ENCODE results near the gene IL22RA1. TPM values are rescaled to one million over a fixed set of nuclear protein-coding genes. Genes with fewer than 3 reads are reported as not detected.

Gene IL22RA1
- polyA plus RNA-seq, 3 donors, result 3.5 to 5.1 (median 4.0) TPM

DNA sequence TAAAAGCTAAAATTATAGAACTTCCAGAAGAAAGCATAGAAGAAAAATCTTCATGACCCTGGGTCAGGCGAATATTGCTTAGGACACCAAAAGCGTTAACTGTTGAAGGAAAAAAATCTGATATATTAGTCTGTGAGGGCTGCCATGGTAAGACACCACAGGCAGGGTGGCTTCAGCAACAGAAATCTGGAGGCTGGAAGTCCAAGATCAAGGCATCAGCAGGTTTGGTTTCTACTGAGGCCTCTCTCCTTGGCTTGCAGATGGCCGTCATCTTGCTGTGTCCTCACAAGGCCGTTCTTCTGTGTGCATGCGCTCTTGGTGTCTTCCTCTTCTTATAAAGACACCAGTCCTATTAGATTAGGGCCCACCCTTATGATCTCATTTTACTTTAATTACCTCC lies 29.7 kb upstream of the IL22RA1 start:
- DNase-seq (ENCODE audit: extremely low read depth in 1 of 11, low read depth in 9 of 11, low spot score in 4 of 11), result no peak

DNA sequence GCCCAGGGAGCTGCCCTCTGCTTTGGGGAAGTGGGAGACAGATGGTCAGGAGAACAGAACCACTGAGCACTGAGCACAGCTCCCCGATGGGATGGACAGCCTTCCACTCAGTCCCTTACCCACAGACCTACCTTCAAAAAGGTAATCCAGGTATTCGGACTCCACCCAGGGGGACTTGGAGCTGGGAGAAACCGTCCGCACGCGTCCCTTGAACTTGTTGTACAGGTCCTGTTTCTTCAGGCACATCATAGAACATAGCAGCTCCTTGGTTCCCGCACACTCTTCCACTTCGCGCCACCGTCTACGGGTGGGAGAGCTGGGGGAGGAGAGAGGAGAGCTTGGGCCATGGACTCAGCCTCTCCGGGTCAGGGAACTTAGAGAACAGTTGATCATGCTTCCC lies 26.3 kb upstream of the IL22RA1 start:
- no peak for DNase-seq (ENCODE audit: extremely low read depth in 1 of 11, low read depth in 9 of 11, low spot score in 4 of 11)

DNA sequence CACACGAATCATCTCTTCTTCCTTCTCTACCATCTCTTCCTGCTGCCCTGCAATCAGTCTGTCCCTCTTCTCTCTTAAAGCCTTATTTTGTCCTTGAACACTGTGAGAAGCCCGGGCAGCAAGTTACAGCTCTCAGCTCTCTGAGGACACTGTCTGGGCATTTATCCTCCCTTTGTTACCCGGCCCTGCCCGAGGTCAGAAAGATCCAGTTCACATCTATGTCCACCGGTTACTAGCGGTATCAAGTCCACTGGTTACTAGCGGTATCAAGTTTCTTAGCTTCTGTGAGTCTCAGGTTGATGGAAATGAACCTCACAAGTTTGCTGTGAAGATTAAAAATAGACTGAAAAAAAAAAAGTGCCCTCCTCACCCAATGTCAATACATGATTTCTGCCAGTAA lies 25.3 kb upstream of the IL22RA1 start:
- no peak for DNase-seq (ENCODE audit: extremely low read depth in 1 of 11, low read depth in 9 of 11, low spot score in 4 of 11)

DNA sequence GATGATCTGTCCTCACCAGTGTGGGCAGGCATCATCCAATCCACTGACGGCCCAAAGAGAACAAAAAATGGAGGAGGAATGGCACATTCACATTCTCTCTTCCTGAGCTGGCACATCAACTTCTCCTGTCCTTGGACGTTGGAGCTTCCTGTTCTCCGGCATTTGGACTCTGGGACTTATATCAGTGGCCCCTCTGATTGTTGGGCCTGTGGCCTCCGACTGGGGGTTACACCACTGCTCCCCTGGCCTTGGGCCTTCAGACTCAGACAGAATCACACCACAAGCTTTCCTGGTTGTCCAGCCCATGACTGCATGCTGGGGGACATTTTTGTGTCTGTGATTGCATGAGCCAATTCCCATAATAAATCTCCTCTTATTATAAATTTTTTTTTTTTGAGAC lies 24.1 kb upstream of the IL22RA1 start:
- no peak for DNase-seq (ENCODE audit: extremely low read depth in 1 of 11, low read depth in 9 of 11, low spot score in 4 of 11)

DNA sequence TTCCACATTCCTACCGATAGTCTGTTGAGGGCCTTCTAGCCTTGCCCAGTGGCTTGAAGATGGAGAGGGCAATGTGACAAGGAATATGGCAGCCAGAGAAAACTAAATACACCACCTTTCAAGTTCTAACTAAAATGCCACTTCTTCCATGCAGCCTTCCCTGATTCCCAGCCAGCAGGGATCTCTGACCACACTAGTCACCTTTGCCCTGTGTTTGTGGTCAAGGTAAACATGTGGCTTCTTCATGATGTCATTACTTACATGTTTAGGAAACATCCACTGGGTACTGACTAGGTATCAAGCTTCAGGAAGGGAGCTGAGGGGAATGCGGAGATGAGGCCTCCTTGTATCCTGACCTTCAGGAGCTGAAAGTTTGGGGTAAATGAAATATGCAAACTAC lies 22.6 kb upstream of the IL22RA1 start:
- DNase-seq (ENCODE audit: extremely low read depth in 1 of 11, low read depth in 9 of 11, low spot score in 4 of 11), result no peak

DNA sequence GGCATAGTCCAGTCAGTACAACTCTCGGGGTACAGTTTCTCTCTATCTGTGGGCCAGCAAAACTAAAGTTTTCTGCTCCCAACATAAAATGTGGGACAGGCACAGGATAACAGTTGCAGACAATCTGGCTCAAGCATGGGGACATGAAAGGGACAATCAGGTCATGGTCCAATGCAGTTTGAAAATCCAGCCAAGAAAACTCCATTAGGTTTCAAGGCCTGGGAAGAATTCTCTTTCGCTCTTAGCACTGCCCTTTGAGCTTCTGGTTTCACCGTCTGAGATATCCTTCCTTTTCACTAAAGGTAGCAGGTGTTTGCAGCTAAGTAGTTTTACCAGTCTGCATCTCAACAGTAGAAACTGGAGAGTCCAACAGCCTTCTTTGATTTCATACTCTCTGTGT lies 21.1 kb upstream of the IL22RA1 start:
- no peak for DNase-seq (ENCODE audit: extremely low read depth in 1 of 11, low read depth in 9 of 11, low spot score in 4 of 11)

DNA sequence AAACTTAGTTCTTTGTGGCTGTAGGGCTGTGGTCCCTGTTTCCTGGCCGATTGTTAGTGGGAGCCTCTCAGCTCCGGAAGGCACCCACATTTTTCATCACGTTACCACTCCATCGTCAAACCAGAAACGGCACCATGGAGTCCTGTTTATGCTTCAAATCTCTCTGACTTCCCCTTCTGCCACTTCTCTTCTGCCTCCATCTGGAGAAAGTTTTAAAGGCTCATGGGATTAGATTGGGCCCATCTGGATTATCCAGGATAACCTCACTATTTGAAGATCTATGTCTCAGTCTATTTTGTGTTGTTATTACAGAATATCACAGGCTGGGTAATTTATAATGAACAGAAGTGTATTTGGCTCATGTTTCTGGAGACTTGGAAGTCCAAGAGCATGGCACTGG lies 19.3 kb upstream of the IL22RA1 start:
- no peak for DNase-seq (ENCODE audit: extremely low read depth in 1 of 11, low read depth in 9 of 11, low spot score in 4 of 11)

DNA sequence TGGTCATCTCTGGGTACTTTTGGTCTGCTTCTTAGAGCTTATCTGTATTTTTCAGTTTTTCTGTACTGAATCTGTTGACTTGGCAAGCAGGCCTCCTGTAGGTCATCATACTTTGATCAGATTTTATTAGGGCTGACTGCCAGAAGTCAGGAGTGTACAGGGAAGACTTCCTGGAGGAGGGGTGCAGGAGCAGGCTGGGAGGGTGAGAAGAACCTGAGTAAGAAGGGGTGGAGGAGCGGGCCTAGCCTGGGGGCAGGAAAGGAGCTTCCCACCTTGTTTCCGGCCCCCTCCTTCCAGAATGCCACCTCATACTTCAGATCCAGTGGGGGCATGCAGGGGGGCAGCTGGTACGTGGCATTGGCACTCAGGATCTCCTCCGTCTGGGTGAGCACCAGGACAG lies 18.3 kb upstream of the IL22RA1 start:
- no peak for DNase-seq (ENCODE audit: extremely low read depth in 1 of 11, low read depth in 9 of 11, low spot score in 4 of 11)

DNA sequence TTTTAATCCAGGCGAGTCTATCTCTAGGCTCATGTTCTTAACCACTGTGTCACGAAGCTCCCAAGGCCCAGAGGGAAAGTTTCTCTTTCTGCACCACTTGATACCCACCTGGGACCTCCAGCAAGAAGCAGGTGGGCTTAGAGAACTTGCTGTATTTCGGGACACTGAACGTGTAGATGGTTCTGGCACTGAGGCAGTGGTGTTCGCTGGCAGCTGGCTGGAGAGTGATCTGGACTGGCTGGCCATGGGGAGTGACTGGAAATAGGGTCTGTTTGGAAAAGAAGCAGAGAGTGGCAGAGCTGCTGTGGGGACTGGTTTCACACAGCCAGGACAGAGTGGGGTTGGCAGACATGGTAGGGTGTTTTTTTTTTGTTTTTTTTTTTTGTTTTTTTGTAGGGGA lies 16.4 kb upstream of the IL22RA1 start:
- no peak for DNase-seq (ENCODE audit: extremely low read depth in 1 of 11, low read depth in 9 of 11, low spot score in 4 of 11)

DNA sequence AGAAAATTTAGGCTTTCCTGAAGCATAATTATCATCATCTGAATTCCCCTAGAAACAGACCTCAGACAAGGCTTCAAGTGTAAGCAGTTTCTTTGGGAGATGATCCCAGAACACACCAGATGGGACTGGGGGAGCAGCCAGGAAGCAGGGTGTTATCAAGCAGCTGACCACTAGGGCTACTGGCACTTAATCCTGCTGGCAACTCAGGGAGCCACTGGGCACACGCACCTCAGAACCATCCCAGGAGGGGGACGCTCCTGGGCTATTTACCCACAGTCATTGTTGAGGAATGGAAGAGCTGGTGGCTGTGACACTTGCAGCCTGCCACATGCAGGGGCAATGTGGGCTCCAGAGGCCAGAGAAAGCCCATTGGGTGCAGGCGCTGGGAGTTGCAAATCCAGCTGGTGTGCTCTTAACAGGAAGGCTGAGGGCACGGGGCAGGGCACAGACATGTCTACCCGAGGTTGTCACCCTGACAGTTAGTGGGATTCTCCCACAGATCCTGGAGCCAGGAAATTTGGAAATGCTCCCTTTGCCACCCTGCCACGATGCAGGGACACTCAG lies 15.1 kb upstream of the IL22RA1 start:
- no peak for DNase-seq (ENCODE audit: extremely low read depth in 1 of 11, low read depth in 9 of 11, low spot score in 4 of 11)

DNA sequence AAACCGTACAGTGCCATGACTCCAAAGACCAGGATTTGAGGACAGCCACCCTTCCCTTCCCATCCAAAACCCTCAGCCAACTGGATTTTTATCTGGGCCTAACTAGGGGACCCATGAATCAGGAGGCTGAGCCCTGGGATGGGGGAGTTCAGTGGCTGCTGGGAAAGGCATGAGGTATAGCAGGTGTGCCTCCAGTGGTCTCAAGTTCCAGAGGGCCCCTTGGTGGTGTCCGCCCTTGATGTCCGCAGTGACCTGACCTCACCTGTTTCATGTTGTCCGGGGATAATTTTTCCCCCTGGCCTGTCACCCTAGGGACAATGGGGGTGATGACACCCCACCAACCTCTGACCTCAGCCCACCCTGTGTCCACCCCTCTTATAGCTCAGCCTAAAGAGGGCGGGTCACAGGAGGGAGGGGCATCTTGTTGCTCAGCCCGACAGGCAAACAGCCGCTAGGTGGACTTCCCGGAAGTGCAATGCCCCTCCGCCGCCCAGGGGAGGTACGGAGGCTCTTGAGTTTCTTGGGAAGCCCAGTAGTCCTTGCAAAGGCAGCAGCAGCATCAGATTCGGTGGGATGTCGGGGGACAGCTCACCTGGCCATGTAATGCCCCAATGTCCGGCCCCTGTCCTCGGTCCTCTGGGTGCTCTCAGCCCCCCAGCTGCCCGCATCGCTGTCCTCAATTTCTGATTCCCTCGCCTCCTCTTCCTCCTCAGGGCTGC lies 13.8 kb upstream of the IL22RA1 start:
- no peak for DNase-seq (ENCODE audit: extremely low read depth in 1 of 11, low read depth in 9 of 11, low spot score in 4 of 11)

DNA sequence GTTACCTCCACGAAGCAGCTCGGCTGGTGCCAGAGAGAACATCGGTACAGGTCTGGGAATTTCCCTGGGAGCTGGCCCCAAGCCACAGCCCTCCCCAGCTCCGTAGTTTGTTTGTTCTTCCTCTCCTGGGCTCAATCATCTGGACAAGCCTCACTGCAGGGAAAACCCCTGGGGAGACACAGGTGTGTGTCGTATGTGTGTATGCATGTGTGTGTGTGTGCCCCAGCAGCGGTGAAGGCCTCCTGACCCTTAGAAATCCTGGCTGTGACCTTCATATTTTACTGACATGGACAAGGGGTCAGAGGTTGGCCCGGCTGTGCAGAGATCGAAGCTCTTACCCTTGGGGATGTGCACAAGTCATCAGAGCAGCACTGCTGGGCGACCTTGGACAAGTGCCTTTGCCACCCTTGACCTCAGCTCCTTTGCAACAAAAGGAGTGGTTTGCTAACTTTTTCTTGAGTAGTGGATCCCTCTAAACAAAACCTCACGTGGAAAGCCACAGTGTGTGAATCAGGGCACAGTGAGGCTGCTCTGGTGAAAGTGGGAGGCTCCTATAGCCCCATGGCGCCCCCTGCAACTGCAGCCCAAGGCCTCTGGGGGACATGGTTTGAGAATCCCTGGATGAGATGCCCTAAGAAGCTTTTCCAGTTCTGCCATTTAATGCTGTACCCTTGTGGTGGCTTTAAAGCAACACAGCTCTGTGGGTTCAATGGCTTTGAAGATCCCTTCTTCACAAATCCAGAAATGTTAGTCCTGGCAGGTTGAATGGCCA lies 12.3 kb upstream of the IL22RA1 start:
- no peak for DNase-seq (ENCODE audit: extremely low read depth in 1 of 11, low read depth in 9 of 11, low spot score in 4 of 11)

DNA sequence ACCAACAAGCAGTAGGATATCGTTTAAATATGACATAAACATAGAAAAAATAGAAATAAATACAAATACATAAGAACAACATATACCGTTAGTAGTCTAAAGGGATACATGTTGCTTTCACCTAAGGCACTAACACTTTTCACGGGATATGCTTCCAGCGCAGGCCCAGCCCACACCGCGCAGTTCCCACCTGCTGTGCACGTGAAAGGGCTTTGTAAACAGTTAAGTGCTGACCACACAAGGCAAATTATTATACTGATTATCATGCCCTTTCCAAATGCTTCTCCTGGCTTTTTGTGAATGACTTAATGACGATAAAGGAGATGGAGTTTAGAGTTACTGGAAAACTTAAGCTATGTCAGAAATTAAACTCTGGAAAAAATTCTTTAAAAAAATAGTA lies 11.3 kb upstream of the IL22RA1 start:
- DNase-seq (ENCODE audit: extremely low read depth in 1 of 11, low read depth in 9 of 11, low spot score in 4 of 11), result no peak

DNA sequence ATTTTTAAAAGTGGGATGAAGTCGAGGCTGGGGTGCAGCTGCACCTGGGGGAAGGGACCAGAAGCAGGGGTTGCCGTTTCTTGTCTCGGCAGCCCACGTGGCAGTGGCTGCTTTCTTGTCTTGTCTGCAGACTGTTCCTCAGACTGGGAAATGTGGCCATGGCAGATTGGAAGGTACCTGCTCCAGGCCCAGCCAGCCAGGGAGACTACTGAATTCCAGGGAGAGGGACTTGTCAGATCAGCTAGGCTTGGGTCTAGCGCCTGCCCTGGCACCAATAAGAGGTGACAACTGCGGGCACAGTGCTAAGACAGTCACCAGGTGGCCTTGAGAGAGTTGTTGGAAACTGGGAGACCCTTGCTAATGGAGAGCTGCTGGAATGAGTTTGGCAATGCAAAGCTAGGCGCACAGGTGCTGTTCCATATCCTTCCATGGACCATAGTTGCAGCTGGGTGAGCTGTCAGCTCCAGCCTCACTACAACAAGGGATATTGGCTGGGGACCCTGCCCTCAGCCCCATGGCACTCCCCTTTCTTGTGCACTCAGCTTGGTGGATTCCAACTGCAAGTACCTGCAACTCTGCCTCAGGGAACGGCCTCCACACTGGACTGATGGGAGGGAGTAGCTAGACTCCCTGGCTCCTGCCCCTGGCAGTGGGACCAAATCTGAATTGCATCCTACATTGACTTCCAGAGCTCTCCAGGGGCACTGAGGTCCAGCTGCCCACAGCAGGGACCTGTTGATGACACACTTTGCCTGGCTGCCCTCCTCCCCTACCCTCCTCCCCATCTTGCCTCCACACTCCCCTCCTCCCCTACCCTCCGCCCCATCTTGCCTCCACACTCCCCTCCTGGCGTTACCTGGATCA lies 9.9 kb upstream of the IL22RA1 start:
- no peak for DNase-seq (ENCODE audit: extremely low read depth in 1 of 11, low read depth in 9 of 11, low spot score in 4 of 11)

DNA sequence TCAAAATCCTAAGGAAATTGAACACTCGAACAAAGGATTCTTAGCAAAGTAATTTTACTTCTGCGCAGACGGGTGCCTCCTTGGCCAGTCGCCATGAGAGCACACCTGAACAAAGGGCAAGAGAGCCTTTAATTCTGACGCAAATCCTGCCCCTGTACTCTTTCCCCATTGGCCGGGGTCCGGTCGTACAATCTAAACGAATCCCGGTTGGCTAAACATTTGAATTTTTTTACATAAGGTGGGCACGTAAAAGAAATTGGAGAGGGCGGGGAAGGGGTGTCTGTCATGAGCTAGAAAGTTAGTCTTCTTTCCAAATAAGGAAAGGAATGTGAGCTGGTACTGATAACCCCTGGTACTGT lies 8.2 kb upstream of the IL22RA1 start:
- peak; percentile 17 to 84 (median 65) for DNase-seq (ENCODE audit: extremely low read depth in 1 of 11, low read depth in 9 of 11, low spot score in 4 of 11)

DNA sequence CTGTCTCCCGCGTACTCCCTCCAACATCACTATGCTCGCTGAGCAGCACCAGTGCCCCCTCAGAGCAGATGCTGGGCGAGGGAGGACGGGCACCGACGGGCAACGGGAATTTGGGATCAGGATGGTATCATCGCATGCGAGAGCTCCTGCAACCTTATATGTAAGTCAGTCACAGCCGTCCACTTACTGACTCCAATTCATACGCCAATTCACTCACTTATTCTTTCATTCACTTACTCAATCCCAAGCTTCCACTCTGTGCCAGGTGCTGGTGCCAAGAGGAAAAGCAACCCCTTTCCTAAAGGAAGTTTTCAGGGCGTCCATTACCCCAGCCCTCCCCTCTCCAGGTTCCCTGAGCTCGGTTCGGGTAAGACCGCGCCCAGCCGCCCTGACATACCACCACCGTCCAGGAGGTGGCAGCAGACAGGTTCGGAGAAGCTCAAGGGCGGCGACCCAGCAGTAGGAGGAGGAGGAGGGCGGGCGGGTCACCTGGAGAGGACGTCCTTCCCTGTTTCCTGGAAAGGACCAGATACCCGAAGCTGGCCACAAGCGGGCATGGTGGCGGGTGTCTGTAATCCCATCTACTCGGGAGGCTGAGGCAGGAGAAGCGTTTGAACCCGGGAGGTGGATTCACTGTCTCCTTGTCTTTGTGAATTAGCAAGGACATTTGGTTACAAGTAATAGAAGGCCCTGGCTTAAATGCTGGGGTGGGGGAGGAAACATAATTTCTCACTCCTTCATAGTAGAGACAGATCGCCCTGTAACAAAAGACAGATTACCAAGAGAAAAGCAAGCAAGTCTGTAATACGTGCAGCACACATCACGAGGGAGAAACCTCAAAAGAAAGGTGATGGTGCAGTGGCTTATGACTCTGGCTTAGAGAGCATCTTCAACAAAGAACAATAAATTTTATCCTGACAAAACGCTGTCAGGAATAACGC lies 7.6 kb upstream of the IL22RA1 start:
- DNase-seq (ENCODE audit: extremely low read depth in 1 of 11, low read depth in 9 of 11, low spot score in 4 of 11), result peak; percentile 66 to 86 (median 81)

DNA sequence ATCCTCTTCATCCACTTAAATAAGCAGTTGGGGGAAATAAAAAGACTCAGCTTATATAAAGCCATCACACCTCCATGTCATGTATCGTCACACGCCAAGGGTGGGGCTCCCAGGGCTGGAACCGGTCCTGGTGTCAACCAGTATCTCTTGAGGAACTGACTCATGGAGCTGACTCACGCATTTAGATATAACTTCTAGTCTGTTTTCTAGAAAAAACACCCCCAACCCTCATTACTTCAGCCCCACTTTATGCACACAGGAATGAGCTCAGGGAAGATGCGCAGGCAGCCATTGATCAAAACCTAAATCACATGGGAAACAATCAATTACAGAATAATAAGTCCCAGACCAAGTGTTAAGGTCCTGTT lies 6.9 kb upstream of the IL22RA1 start:
- no peak for DNase-seq (ENCODE audit: extremely low read depth in 1 of 11, low read depth in 9 of 11, low spot score in 4 of 11)

DNA sequence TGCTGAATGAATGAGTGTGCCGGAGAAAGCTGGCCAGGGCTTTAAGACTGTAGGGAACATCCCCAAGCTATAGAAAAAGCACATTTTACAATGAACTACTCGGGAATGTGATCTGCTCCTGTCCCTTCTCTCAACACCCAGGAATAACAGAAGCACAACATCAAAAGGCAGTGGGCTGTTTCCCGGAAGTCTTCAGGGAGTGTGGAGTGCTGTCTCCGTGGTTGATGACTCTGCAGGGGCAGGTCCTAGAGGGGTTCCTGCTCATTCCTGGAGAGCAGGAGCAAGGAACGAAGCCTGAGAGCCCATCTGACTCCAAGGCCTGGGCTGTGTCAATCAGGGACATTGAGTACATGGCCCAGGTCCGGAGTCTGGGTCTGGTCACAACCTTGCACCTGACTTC lies 4.9 kb upstream of the IL22RA1 start:
- DNase-seq (ENCODE audit: extremely low read depth in 1 of 11, low read depth in 9 of 11, low spot score in 4 of 11), result no peak

DNA sequence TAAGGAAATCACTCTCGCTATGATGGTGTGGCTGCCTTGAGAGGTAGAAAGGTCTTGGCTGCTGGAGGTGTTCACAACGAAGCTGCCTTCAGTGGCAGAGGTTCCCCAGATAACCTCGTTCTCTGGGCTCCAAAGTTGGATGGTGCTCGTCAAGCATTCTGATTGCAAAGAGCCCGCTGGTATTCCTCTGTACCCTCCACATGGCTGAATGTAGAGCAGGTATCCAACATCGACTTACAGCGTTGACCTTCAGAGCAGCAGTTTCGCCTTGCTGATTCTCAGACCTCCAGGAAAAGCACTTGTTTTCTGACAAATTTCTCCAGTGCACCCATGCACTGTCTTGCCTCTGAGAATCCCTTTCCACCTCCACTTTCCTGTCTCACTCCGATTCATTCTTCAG lies 4.3 kb upstream of the IL22RA1 start:
- no peak for DNase-seq (ENCODE audit: extremely low read depth in 1 of 11, low read depth in 9 of 11, low spot score in 4 of 11)
